GM19025 (cell line): ENCODE data around the gene PTCRA.
"Not testable (repeated sequence)": the region's sequence is repeated elsewhere in the genome, so short reads cannot be mapped to it uniquely, and the experiment has no call there.

Experiments used
- ATAC-seq: cut with Tn5 transposase; IDR thresholded peaks from one replicate; pipeline ENCODE4 v1.9.1; 2021; ENCODE audit warnings: mild to moderate bottlenecking, low read depth, moderate library complexity; ENCODE audit not compliant: unreplicated experiment

PTCRA gene

DNA sequence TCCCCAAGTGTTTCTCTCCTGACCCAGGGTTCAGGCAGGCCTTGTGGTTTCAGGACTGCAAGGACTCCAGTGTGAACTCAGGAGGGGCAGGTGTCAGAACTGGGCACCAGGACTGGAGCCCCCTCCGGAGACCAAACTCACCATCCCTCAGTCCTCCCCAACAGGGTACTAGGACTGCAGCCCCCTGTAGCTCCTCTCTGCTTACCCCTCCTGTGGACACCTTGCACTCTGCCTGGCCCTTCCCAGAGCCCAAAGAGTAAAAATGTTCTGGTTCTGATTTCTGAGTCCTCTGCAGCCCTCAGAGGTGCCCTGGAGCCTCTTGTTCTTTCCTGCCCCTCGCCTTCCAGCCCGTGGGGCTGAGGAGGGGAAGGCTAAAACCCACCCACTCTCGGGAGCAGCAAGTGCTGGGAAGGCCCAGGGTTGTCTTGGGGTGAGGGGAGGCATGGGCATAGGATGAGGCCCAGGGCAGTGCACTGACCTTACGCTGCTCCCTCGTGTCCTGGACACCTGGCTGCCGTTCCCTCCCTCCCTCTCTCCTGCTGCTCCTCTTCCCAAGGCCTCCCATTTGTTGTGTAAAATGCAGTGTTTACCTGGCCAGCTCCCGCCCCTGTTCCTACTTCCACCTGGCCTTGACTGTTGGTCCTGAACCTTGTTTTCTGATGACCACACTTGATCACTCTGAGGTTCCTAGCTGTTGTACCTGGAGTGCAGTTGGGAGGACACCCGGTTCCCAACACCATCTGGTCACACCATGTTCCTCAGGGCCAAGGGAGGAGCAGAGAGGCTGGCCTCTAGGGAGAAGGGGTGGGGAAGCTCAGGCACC is 23.3 kb downstream of the PTCRA start:
- no peak for ATAC-seq

DNA sequence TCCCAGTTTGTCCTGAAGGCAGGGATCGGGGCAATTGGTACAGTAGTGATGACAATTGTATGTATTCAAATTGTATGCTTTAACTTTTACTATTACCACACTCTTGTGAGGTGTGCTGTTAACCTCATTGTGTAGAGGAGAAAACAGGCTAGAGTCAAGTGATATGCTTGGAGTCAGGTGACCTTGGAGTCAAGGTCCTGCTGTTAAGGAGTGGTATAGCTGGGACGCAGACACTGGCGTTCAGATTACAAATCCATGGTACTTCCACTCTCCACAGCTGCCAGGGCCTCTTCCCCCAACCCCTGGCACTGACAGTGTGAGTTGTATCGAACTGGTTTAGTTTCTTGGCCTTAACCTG is 23.9 kb downstream of the PTCRA start:
- no peak for ATAC-seq

DNA sequence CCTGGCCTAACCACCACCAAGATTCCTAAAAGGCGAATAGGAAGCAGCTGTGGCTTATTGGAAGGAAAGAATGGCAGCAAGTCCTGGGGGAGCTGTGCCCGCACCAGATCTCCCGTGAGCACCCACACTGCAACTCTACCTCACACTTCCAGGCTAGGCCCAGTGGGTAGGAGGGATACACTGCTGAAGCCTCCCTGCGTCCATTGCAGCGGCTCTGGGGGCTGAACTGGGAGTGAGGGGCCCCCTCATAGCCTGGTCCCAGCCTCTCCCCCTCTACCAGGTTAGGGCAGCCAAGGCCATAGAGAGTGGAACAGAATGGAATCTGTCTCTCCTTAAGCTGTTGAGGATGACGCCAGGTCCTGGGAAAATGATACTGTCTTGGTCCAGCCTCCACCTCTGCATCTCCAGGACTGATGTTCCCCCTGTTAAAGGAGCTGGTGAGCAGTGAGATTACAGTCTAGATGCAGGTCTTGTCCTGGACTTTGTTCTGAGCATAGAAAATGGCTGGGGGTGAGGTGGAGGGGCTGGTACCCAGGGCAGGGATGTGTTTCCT is 24.7 kb downstream of the PTCRA start:
- no peak for ATAC-seq

DNA sequence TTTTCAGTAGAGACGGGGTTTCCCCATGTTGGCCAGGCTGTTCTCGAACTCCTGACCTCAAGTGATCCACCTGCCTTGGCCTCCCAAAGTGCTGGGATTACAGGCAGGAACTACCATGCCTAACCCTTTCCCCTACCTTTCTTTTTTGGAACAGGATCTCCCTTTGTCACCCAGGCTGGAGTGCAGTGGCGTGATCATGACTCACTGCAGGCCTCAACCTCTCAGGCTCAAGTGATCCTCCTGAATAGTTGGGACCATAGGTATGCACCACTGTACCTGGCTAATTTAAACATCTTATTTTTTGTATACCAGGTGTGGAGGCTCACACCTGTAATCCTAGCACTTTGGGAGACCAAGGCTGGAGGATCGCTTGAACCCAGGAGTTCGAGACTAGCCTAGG is 25.5 kb downstream of the PTCRA start:
- ATAC-seq: not testable (repeated sequence)

DNA sequence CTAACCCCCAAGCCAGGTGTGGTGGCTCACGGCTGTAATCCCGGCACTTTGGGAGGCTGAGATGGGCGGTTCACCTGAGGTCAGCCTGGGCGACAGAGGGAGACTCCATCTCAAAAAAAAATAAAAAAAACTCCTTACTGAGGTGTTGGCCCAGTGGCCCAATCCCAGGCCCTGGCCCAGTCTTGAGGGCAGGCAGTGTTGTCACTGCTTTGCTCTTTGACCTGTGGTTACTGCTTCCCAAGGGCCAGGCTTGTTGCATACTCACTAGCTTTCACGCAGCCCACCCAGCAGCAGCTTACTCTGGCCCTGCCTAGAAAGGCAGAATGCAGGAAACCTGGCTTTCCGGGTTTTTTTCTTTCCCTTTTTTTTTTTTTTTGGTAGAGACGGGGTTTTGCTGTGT is 26.6 kb downstream of the PTCRA start:
- no peak for ATAC-seq

DNA sequence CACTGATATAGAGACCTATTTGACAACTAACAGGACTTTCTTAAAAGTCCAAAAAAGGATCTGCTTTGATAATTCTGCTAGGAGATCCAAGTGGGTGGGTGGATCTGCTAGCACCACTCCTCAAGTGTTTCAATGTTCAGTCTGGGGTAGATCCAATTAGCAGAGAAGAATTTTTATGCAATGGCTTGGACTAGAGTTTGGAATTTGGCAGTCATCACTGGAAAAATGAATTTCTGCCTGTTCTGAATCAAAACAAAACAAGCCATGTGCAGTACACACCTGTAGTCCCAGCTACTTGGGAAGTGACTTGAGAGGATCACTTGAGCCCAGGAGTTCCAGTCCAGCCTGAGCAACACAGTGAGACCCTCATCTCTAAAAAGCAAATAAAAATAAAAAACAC is 32.1 kb downstream of the PTCRA start:
- no peak for ATAC-seq

DNA sequence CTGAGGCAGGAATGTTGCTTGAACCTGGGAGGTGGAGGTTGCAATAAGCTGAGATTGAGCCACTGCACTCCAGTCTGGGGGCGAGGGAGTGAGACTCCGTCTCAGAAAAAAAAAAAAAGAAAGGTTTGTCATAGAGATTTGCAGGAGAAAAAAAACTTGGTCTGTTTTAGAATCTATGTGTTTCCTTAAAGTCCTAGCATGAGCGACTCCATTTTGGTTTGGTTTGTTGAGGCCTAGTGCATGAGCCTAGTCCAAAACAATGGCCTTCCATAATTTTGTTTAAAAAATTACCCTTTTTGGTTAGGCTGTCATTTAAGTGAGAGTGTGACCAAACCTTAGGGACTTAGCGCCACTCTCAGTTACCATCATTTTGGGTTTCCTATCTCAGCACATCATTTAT is 36.5 kb downstream of the PTCRA start:
- ATAC-seq: no peak

- not testable (repeated sequence) for ATAC-seq
These were observed 38.6 kb downstream of the PTCRA start for GRCh38 chr6:42954405-42954804.

GRCh38 chr6:42958125-42958524 is 42.3 kb downstream of the PTCRA start:
- ATAC-seq: no peak

GRCh38 chr6:42959917-42960242 is 44.0 kb downstream of the PTCRA start:
- ATAC-seq: no peak

DNA sequence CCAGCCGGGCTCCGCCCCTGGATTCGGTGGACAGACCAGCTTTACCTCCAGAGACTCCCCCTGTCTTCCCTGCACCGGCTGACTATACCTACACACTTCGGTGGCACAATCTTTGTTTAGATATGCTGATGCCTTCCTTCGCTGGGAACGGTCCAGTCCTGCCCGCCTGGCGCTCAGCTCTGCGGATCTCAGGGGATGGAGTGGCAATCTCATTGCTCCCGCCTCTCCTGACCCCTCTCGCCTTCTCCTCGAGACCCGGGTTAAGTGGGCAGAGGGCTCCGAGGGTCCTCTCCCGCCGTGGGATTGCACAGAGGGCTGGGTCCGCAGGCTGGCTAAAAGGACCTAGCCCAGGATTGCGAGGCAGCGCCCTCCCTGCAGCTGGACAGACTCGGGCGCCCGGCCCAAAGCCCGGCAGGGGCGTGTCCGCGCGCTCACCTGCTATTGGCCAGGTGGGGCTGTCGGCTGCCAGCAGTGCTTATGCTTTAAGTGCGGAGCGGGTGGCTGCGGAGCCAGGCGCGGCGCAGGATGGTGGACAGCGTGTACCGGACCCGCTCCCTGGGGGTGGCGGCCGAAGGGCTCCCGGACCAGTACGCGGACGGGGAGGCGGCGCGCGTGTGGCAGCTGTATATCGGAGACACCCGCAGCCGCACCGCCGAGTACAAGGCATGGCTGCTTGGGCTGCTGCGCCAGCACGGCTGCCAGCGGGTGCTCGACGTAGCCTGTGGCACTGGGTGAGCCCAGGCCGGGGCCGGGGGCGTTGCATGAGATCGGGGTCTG is 44.6 kb downstream of the PTCRA start, which contains the start of gene GNMT:
TSS of gene GNMT (plus strand) at position 512 of the 777 bp plus-strand sequence. CDS start at position 526, 14 bp downstream.
- no peak for ATAC-seq

DNA sequence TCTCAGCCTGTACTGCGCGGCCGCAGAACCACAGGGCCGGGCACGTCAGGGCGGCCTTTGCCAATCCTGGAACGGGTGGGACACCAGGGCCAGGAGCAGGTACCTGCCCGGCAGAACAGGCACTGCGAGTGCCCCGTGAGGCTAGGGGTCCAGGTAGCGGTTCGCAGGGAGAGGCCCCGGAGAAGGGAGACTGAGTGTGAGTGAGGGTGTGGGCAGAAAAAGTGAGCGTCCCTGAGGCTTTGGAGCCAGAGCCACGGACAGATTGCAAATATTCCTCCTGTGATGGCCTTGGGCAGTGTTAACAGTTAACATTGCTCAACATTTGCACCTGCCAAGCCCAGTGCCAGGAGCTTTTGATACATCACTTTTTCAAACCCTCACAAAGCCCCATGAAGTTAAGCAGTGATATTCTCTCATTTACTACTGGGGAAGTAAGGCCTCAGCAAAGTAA is 45.2 kb downstream of the PTCRA start:
- no peak for ATAC-seq

DNA sequence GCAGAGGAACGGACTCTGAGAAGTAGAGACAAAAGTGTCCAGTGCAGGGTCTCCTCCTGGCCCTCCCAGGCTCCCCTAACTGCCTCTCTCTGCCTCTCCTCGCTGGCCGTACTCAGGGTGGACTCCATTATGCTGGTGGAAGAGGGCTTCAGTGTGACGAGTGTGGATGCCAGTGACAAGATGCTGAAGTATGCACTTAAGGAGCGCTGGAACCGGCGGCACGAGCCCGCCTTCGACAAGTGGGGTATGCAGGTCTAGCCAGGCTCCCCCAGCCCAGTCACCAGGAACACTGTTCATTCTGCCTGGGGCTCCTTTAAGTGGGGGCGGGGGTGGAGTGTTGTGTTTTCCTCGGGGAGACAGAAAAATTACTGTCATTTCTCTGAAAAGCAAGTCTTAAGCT is 46.2 kb downstream of the PTCRA start:
- ATAC-seq: no peak

- ATAC-seq: no peak
These were observed 46.8 kb downstream of the PTCRA start for GRCh38 chr6:42962502-42963178.

GRCh38 chr6:42963179-42963854 is 47.5 kb downstream of the PTCRA start:
- ATAC-seq: no peak

DNA sequence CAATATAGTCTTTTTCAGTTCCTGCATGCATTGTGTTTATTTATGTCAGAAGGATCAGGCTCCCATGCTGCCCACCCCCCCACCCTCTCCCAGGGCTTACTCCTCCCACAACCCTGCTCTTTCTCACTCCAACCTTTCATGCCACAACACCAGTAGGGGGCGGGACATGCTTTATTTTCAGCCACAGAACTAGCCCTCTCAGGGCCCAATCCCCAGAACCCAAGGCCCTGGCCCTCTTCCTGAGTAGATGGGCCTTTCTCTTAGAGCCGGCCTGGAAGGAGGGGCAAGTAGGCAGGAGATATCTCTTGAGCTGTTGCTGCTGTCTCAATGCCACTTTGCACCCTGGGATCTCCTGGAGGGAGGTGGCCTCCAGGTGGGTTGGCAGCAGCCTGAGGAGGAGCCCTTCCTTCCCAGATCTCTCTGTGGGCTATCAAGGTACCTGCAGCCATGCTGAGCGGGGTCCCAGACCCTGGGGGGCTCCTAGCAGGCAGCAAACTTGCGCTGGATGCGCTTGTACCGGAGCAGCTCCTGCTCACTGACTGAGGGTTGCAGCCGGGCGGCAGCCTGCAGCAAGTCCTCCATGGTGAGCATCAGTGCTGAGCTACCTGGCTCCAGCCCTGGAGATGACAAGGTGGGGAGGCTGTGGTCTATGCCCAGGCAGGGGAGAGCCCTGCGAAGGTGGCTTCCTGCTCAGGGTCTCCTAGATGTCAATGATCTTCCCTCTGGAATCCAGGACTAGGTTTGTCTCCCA is 48.2 kb downstream of the PTCRA start:
- ATAC-seq: no peak

GRCh38 chr6:42966571-42966970 is 50.7 kb downstream of the PTCRA start:
- no peak for ATAC-seq

- no peak for ATAC-seq
These were observed 51.4 kb downstream of the PTCRA start for GRCh38 chr6:42967228-42967627.

DNA sequence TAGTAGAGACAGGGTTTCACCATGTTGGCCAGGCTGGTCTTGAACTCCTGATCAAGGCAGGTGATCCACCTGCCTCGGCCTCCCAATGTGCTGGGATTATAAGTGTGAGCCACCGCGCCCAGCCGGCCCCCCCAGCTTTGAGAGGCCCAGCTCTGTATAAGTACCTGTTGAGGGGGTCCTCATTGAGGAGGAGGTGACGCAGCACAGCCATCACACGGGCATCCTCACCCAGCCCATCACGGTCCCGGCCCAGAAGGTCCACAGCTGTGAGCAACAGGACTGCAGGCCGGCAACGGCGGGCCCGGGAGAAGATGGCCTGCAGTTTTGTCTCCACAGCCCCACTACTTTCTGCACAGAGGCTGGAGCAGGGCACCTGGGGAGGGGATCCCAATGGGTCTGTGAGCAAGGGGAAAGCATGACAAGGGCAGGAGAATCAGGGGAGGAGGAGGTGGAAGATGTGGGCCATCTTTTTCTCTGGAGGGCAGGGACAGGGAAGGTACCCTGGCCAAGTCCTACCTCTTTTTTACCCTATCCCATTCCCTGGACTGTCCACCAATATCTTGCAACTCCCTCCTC is 52.4 kb downstream of the PTCRA start:
- ATAC-seq: no peak
